HEK293 (cell line): ENCODE data around the gene SEMA6D.

Source experiments
- CTCF ChIA-PET: fragments of 350-600 bp; formaldehyde crosslinking; extraction: SDS; loops from one replicate; lab custom pipeline; 2021; ENCODE audit warnings: antibody characterized with exemption; lab: Yijun Ruan, JAX
- POLR2A ChIA-PET: fragments of 300-600 bp; formaldehyde crosslinking; extraction: SDS; loops from one replicate; lab custom pipeline; 2020; ENCODE audit warnings: antibody characterized with exemption, inconsistent platforms; lab: Yijun Ruan, JAX
- H3K27ac ChIP-seq: fragments of 200-500 bp; sonication (Bioruptor generic); 2 replicates; pipeline ENCODE4 v1.5.1; 2014; ENCODE audit warnings: low read depth, low read length, control low read depth, inconsistent platforms; ENCODE audit errors: extremely low read depth
- H3K36me3 ChIP-seq, 2 experiments: fragments of 200-500 bp in 1 of 2; sonication (Bioruptor generic) in 1 of 2; 1 replicate in 1 of 2; 2 replicates in 1 of 2; pipeline ENCODE4 v1.5.1; 2014 to 2017; ENCODE audit warnings: inconsistent platforms in 2 of 2, low read length in 2 of 2; ENCODE audit not compliant: control insufficient read depth in 2 of 2, insufficient read depth in 1 of 2
- H3K4me1 ChIP-seq: fragments of 200-500 bp; sonication (Bioruptor generic); 2 replicates; pipeline ENCODE4 v1.5.1; 2014; ENCODE audit warnings: mild to moderate bottlenecking, low read length, inconsistent platforms; ENCODE audit not compliant: control insufficient read depth, insufficient read depth
- H3K4me3 ChIP-seq: 2 replicates; pipeline ENCODE4 v1.5.1; 2011; ENCODE audit warnings: low read depth, mild to moderate bottlenecking, control low read depth, low read length, moderate library complexity
- H3K9me3 ChIP-seq: fragments of 200-500 bp; sonication (Bioruptor generic); 2 replicates; pipeline ENCODE4 v1.5.1; 2014; ENCODE audit warnings: low read depth, low read length, inconsistent platforms; ENCODE audit not compliant: control insufficient read depth, insufficient read depth
- HOXA7 ChIP-seq: sonication (generic); formaldehyde crosslinking; IDR thresholded peaks from 2 replicates; pipeline ENCODE4 v1.8.1; 2022; ENCODE audit warnings: missing genetic modification reagents, borderline replicate concordance
- IKZF3 ChIP-seq: fragments of 450-650 bp; IDR thresholded peaks from 2 replicates; pipeline ENCODE4 v1.5.0; 2018; ENCODE audit warnings: missing biosample characterization, mild to moderate bottlenecking, missing genetic modification characterization, moderate library complexity
- OSR2 ChIP-seq: fragments of 450-650 bp; formaldehyde crosslinking; IDR thresholded peaks from 2 replicates; pipeline ENCODE4 v1.5.1; 2016; ENCODE audit warnings: missing biosample characterization, missing genetic modification characterization
- SP2 ChIP-seq: fragments of 450-650 bp; formaldehyde crosslinking; IDR thresholded peaks from 2 replicates; pipeline ENCODE4 v1.5.1; 2016; ENCODE audit warnings: missing biosample characterization, missing genetic modification characterization
- YY1 ChIP-seq: fragments of 450-650 bp; formaldehyde crosslinking; IDR thresholded peaks from 2 replicates; pipeline ENCODE4 v1.5.1; 2018; ENCODE audit warnings: missing biosample characterization, missing genetic modification characterization
- ZBTB20 ChIP-seq: fragments of 450-650 bp; formaldehyde crosslinking; IDR thresholded peaks from 2 replicates; pipeline ENCODE4 v1.5.1; 2016; ENCODE audit warnings: missing biosample characterization, missing genetic modification characterization
- ZNF132 ChIP-seq: fragments of 450-650 bp; formaldehyde crosslinking; IDR thresholded peaks from 2 replicates; pipeline ENCODE4 v1.5.1; 2017; ENCODE audit warnings: missing biosample characterization, missing genetic modification characterization, borderline replicate concordance
- ZNF2 ChIP-seq: fragments of 450-650 bp; formaldehyde crosslinking; IDR thresholded peaks from 2 replicates; pipeline ENCODE4 v1.5.1; 2016; ENCODE audit warnings: missing biosample characterization, missing genetic modification characterization
- ZNF324 ChIP-seq: fragments of 450-650 bp; formaldehyde crosslinking; IDR thresholded peaks from 2 replicates; pipeline ENCODE4 v1.5.1; 2016; ENCODE audit warnings: missing biosample characterization, missing genetic modification characterization
- ZNF426 ChIP-seq: fragments of 450-650 bp; formaldehyde crosslinking; IDR thresholded peaks from 2 replicates; pipeline ENCODE4 v1.5.1; 2017; ENCODE audit warnings: missing biosample characterization, missing genetic modification characterization, mild to moderate bottlenecking, inconsistent platforms, moderate library complexity
- ZNF529 ChIP-seq: fragments of 450-650 bp; formaldehyde crosslinking; IDR thresholded peaks from 2 replicates; pipeline ENCODE4 v1.5.1; 2017; ENCODE audit warnings: missing genetic modification characterization, missing biosample characterization; ENCODE audit not compliant: insufficient replicate concordance
- ZNF544 ChIP-seq: fragments of 450-650 bp; formaldehyde crosslinking; IDR thresholded peaks from 2 replicates; pipeline ENCODE4 v1.5.0; 2017; ENCODE audit warnings: missing biosample characterization, missing genetic modification characterization
- ZNF596 ChIP-seq: fragments of 450-650 bp; IDR thresholded peaks from 2 replicates; pipeline ENCODE4 v1.5.0; 2018; ENCODE audit warnings: missing biosample characterization, mild to moderate bottlenecking, missing genetic modification characterization, moderate library complexity
- ZNF600 ChIP-seq: fragments of 450-650 bp; formaldehyde crosslinking; IDR thresholded peaks from 2 replicates; pipeline ENCODE4 v1.5.1; 2016; ENCODE audit warnings: missing biosample characterization, missing genetic modification characterization
- ZNF610 ChIP-seq: fragments of 450-650 bp; formaldehyde crosslinking; IDR thresholded peaks from 2 replicates; pipeline ENCODE4 v1.5.1; 2016; ENCODE audit warnings: missing biosample characterization, missing genetic modification characterization, borderline replicate concordance
- ZNF624 ChIP-seq: fragments of 450-650 bp; formaldehyde crosslinking; IDR thresholded peaks from 2 replicates; pipeline ENCODE4 v1.5.1; 2017; ENCODE audit warnings: missing biosample characterization, missing genetic modification characterization
- ZNF664 ChIP-seq: fragments of 450-650 bp; formaldehyde crosslinking; IDR thresholded peaks from 2 replicates; pipeline ENCODE4 v1.5.1; 2016; ENCODE audit warnings: missing biosample characterization, missing genetic modification characterization
- ZNF670 ChIP-seq: fragments of 450-650 bp; formaldehyde crosslinking; IDR thresholded peaks from 2 replicates; pipeline ENCODE4 v1.5.1; 2016; ENCODE audit warnings: missing biosample characterization, missing genetic modification characterization, low read depth
- ZNF747 ChIP-seq: fragments of 450-650 bp; formaldehyde crosslinking; IDR thresholded peaks from 2 replicates; pipeline ENCODE4 v1.5.1; 2016; ENCODE audit warnings: missing biosample characterization, missing genetic modification characterization
- ZNF785 ChIP-seq: fragments of 450-650 bp; formaldehyde crosslinking; IDR thresholded peaks from 2 replicates; pipeline ENCODE4 v1.5.1; 2016; ENCODE audit warnings: missing biosample characterization, missing genetic modification characterization
- ZNF843 ChIP-seq: fragments of 450-650 bp; formaldehyde crosslinking; IDR thresholded peaks from 2 replicates; pipeline ENCODE4 v1.5.1; 2016; ENCODE audit warnings: missing biosample characterization, missing genetic modification characterization
- TF ChIP-seq, protein P1 (sequence below): IDR thresholded peaks from 2 replicates; pipeline ENCODE4 v1.6.1; 2011; ENCODE audit warnings: mild to moderate bottlenecking, low read depth, low read length, borderline replicate concordance
- TF ChIP-seq, protein P2 (sequence below): fragments of 450-650 bp; formaldehyde crosslinking; IDR thresholded peaks from 2 replicates; pipeline ENCODE4 v1.5.1; 2016; ENCODE audit warnings: missing biosample characterization, missing genetic modification characterization
- TF ChIP-seq, protein P3 (sequence below): fragments of 450-650 bp; formaldehyde crosslinking; IDR thresholded peaks from 2 replicates; pipeline ENCODE4 v1.5.1; 2016; ENCODE audit warnings: missing biosample characterization, missing genetic modification characterization
- TF ChIP-seq, protein P4 (sequence below): fragments of 450-650 bp; formaldehyde crosslinking; IDR thresholded peaks from 2 replicates; pipeline ENCODE4 v1.5.0; 2017; ENCODE audit warnings: missing biosample characterization, missing genetic modification characterization, borderline replicate concordance
- TF ChIP-seq, protein P5 (sequence below): fragments of 450-650 bp; formaldehyde crosslinking; IDR thresholded peaks from 2 replicates; pipeline ENCODE4 v1.5.1; 2016; ENCODE audit warnings: missing biosample characterization, missing genetic modification characterization

The SEMA6D gene

DNA sequence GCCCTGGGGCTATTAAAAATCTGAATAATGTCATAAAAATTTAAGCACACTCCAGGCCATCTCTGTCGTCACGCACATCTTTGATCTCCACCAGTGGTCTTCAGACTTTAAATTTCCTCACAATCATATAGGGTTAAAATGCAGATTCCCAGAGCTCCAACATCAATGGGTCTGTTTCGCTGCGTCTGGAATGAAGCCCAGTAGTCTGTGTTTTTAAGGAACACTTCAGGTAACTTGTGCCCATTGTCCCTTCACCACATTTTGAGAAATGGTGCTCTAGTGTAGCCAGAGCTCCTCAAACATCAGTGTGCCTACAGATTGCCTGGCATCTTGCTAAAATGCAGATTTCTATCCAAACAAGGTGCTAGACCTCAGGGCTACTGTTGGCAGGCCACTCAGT is 9.8 kb downstream of the SEMA6D start:
- POLR2A ChIA-PET: interaction anchor here (1.0 to 1.3 kb wide), 2 partner anchors 9 kb away, joined by 3 to 11 read pairs; partner anchors contain the start of gene SEMA6D
- Histone ChIP-seq H3K27ac (no peak overlapping the region; the same call in 1 of the 2 replicates), H3K4me1 (peaks cover 10% of the 10 kb centered on the region), H3K36me3 (no peaks in the 10 kb centered on the region), H3K9me3 (no peaks in the 10 kb centered on the region), H3K4me3 (no peak overlapping the region)
- TF ChIP-seq OSR2 (tag by site-specific recombination): 0 out of 2 replicates have a peak, but pooled peaks have one; percentile 32
- no peak for TF ChIP-seq HOXA7
- TF ChIP-seq ZBTB20: peak; percentile 86
- CTCF ChIA-PET: interaction anchor here (1.7 kb wide), 1 partner anchor 15 kb away, joined by 6 read pairs; no protein-coding TSS in a partner anchor

DNA sequence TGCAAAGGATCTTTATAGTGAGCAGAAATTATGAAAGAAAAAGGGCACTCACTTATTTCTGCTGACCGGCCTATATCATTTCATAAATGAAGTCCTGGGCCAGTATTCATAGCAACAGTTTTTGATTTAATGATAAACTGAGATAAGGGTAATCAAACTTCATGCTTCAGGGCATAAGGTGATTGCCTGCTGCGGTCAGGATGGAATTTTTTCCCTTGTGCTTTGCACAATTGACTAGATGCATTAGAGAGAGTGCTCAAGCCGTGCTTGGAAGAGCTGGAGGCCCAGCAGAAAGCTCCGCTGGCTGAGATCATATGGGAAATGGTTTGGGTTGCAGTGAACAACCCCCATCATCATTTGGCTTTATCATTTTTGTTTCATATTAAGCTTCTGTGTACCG is 10.4 kb downstream of the SEMA6D start:
- Histone ChIP-seq H3K4me3 (no peak overlapping the region), H3K4me1 (peaks cover 10% of the 10 kb centered on the region), H3K27ac (no peak overlapping the region; the same call in 1 of the 2 replicates), H3K9me3 (no peaks in the 10 kb centered on the region), H3K36me3 (no peaks in the 10 kb centered on the region)
- ChIA-PET CTCF (interaction anchor here (0.8 to 1.7 kb wide), 2 partner anchors 11 to 16 kb away, joined by 3 to 6 read pairs; partner anchors contain the start of gene SEMA6D), POLR2A (interaction anchor here (1.3 kb wide), 1 partner anchor 10 kb away, joined by 11 read pairs; the partner anchor contains the start of gene SEMA6D)
- peak; percentile 74 for TF ChIP-seq ZNF596 (tag by site-specific recombination)
- TF ChIP-seq, protein P1, sequence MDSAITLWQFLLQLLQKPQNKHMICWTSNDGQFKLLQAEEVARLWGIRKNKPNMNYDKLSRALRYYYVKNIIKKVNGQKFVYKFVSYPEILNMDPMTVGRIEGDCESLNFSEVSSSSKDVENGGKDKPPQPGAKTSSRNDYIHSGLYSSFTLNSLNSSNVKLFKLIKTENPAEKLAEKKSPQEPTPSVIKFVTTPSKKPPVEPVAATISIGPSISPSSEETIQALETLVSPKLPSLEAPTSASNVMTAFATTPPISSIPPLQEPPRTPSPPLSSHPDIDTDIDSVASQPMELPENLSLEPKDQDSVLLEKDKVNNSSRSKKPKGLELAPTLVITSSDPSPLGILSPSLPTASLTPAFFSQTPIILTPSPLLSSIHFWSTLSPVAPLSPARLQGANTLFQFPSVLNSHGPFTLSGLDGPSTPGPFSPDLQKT: no peak
- TF ChIP-seq, protein P2, sequence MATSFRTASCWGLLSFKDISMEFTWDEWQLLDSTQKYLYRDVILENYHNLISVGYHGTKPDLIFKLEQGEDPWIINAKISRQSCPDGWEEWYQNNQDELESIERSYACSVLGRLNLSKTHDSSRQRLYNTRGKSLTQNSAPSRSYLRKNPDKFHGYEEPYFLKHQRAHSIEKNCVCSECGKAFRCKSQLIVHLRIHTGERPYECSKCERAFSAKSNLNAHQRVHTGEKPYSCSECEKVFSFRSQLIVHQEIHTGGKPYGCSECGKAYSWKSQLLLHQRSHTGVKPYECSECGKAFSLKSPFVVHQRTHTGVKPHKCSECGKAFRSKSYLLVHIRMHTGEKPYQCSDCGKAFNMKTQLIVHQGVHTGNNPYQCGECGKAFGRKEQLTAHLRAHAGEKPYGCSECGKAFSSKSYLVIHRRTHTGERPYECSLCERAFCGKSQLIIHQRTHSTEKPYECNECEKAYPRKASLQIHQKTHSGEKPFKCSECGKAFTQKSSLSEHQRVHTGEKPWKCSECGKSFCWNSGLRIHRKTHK (tag by site-specific recombination): no peak
- peak; percentile 47; the same call in 1 of the 2 replicates for TF ChIP-seq OSR2 (tag by site-specific recombination)
- TF ChIP-seq, protein P3, sequence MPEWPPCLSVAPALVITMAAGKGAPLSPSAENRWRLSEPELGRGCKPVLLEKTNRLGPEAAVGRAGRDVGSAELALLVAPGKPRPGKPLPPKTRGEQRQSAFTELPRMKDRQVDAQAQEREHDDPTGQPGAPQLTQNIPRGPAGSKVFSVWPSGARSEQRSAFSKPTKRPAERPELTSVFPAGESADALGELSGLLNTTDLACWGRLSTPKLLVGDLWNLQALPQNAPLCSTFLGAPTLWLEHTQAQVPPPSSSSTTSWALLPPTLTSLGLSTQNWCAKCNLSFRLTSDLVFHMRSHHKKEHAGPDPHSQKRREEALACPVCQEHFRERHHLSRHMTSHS (tag by site-specific recombination): no peak
- no peak for TF ChIP-seq SP2 (tag by site-specific recombination)
- no peak for TF ChIP-seq ZNF670 (tag by site-specific recombination)
- no peak for TF ChIP-seq YY1
- TF ChIP-seq, protein P4, sequence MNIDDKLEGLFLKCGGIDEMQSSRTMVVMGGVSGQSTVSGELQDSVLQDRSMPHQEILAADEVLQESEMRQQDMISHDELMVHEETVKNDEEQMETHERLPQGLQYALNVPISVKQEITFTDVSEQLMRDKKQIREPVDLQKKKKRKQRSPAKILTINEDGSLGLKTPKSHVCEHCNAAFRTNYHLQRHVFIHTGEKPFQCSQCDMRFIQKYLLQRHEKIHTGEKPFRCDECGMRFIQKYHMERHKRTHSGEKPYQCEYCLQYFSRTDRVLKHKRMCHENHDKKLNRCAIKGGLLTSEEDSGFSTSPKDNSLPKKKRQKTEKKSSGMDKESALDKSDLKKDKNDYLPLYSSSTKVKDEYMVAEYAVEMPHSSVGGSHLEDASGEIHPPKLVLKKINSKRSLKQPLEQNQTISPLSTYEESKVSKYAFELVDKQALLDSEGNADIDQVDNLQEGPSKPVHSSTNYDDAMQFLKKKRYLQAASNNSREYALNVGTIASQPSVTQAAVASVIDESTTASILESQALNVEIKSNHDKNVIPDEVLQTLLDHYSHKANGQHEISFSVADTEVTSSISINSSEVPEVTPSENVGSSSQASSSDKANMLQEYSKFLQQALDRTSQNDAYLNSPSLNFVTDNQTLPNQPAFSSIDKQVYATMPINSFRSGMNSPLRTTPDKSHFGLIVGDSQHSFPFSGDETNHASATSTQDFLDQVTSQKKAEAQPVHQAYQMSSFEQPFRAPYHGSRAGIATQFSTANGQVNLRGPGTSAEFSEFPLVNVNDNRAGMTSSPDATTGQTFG: no peak
- no peak for TF ChIP-seq ZNF324 (tag by site-specific recombination)
- no peak for TF ChIP-seq ZNF132 (tag by site-specific recombination)
- no peak for TF ChIP-seq ZNF2
- no peak for TF ChIP-seq ZNF426
- TF ChIP-seq ZNF843 (tag by site-specific recombination): peak; percentile 41; the same call in 1 of the 2 replicates
- TF ChIP-seq ZNF747 (tag by site-specific recombination): no peak
- TF ChIP-seq ZNF544: no peak
- TF ChIP-seq, protein P5, sequence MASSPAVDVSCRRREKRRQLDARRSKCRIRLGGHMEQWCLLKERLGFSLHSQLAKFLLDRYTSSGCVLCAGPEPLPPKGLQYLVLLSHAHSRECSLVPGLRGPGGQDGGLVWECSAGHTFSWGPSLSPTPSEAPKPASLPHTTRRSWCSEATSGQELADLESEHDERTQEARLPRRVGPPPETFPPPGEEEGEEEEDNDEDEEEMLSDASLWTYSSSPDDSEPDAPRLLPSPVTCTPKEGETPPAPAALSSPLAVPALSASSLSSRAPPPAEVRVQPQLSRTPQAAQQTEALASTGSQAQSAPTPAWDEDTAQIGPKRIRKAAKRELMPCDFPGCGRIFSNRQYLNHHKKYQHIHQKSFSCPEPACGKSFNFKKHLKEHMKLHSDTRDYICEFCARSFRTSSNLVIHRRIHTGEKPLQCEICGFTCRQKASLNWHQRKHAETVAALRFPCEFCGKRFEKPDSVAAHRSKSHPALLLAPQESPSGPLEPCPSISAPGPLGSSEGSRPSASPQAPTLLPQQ: no peak
- no peak for TF ChIP-seq ZNF664
- TF ChIP-seq ZNF600: 0 out of 2 replicates have a peak, but pooled peaks have one; percentile 40
- no peak for TF ChIP-seq ZNF610 (tag by site-specific recombination)
- no peak for TF ChIP-seq ZNF529 (tag by site-specific recombination)
- no peak for TF ChIP-seq ZNF785 (tag by site-specific recombination)
- TF ChIP-seq IKZF3 (tag by site-specific recombination): no peak
- no peak for TF ChIP-seq ZBTB20
- TF ChIP-seq ZNF624 (tag by site-specific recombination): no peak
